Thoracic aorta (tissue), 2 donors: ENCODE results near the gene ITGAV. TPM values are rescaled to one million over a fixed set of nuclear protein-coding genes. Genes with fewer than 3 reads are reported as not detected.

Experiments
- ATAC-seq: fragments of 150-250 bp; one replicate; pipeline ENCODE4 v1.8.0; 2017; ENCODE audit warnings: low read depth; ENCODE audit not compliant: insufficient number of reproducible peaks, low FRiP score
- DNase-seq: peaks from one replicate; pipeline ENCODE4 v3.0.0-alpha.2; 2020; ENCODE audit warnings: low spot score
- H3K27ac ChIP-seq, 2 donors: fragments of 200-600 bp; sonication (generic); 1 replicate in 1 of 2; 2 replicates in 1 of 2; pipeline ENCODE4 v1.5.1; 2016; ENCODE audit warnings: mild to moderate bottlenecking in 2 of 2, moderate library complexity in 2 of 2
- H3K27me3 ChIP-seq: fragments of 200-600 bp; sonication (generic); replicated peaks from 2 replicates; pipeline ENCODE4 v1.6.0; 2016; ENCODE audit warnings: mild to moderate bottlenecking; ENCODE audit not compliant: insufficient read depth
- H3K36me3 ChIP-seq: fragments of 200-600 bp; sonication (generic); one replicate; pipeline ENCODE4 v1.5.1; 2016
- H3K4me1 ChIP-seq, 2 donors: fragments of 200-600 bp; sonication (generic); 1 replicate in 1 of 2; 2 replicates in 1 of 2; pipeline versions ENCODE4 v1.5.1 to v1.6.0; 2016; ENCODE audit warnings: low read depth in 2 of 2, mild to moderate bottlenecking in 1 of 2; ENCODE audit not compliant: control insufficient read depth in 1 of 2
- H3K4me3 ChIP-seq: fragments of 200-600 bp; sonication (generic); 2 replicates; pipeline ENCODE4 v1.5.1; 2016; ENCODE audit warnings: mild to moderate bottlenecking
- H3K9me3 ChIP-seq: fragments of 200-600 bp; sonication (generic); 2 replicates; pipeline ENCODE4 v1.5.1; 2016
- total RNA-seq, 2 donors: library from RNA; depleted of rRNA; stranded (reverse); fragments of >200 nt; gene quantifications; one replicate each; pipeline versions ENCODE4 v1.1.0 to v1.2.3, GENCODE V29; 2016
- TF ChIP-seq, protein P1 (sequence below): fragments of 200-600 bp; sonication (generic); IDR thresholded peaks from one replicate; pipeline ENCODE4 v1.5.1; 2019; ENCODE audit warnings: antibody characterized with exemption

The ITGAV gene
- total RNA-seq, 2 donors from 2014 or later, result 160 to 195 TPM

DNA sequence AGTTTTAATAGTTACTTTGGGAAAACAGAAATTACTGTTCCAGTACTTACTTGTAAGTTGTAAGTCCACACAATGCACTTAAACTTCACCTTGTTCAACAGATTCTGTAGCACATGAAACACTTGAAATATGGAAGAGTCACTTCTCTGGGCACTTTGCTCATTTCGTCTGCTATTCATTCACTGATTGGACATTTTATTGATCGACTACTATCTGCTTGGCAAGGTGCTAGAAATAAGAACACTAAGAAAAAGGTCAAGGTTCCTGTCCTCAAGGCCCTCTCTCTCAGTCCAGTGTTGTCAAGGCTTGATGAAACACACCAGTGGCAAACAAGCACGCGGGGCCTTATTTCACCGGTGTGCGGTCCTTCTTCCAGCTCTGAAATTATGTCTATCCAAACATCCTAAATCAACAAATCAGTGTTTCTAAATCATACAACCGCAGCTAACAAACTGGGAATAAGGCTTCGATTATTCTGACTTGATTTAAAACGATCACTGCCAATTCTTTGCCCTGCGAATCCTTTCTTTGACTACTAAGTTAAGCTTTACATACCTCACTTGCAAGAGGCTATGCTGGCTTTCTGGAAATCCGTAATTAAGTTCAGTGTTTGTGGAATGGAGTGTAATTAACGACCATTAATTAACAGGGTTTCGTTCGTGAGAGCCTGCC lies 780 bp upstream of the ITGAV start:
- no peaks in the 10 kb centered on the region for H3K27me3 ChIP-seq
- H3K36me3 ChIP-seq, result no peaks in the 10 kb centered on the region

DNA sequence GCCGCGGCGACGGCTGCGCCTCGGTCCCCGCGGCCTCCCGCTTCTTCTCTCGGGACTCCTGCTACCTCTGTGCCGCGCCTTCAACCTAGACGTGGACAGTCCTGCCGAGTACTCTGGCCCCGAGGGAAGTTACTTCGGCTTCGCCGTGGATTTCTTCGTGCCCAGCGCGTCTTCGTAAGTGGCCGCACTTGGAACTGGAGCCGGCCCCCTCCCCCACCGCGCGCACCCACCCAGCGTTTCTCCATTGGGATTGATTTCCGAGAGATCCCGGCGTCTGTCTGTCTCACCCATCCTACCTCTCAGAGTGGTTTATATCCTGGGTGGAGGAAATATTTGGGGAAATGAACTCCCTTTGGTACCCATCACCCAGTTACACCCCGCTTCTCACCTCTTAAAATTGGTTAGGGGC lies 498 bp downstream of the ITGAV start:
- no peaks in the 10 kb centered on the region for H3K9me3 ChIP-seq
- no peaks in the 10 kb centered on the region for H3K36me3 ChIP-seq
- H3K4me1 ChIP-seq, result peaks cover 35 to 43% of the 10 kb centered on the region in 2 donors
- TF ChIP-seq, protein P1, sequence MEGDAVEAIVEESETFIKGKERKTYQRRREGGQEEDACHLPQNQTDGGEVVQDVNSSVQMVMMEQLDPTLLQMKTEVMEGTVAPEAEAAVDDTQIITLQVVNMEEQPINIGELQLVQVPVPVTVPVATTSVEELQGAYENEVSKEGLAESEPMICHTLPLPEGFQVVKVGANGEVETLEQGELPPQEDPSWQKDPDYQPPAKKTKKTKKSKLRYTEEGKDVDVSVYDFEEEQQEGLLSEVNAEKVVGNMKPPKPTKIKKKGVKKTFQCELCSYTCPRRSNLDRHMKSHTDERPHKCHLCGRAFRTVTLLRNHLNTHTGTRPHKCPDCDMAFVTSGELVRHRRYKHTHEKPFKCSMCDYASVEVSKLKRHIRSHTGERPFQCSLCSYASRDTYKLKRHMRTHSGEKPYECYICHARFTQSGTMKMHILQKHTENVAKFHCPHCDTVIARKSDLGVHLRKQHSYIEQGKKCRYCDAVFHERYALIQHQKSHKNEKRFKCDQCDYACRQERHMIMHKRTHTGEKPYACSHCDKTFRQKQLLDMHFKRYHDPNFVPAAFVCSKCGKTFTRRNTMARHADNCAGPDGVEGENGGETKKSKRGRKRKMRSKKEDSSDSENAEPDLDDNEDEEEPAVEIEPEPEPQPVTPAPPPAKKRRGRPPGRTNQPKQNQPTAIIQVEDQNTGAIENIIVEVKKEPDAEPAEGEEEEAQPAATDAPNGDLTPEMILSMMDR, result peak; percentile 30
- peak overlapping the region; percentile 95 to 98 for H3K27ac ChIP-seq
- no peaks in the 10 kb centered on the region for H3K27me3 ChIP-seq
- peak; percentile 24 for ATAC-seq
- DNase-seq, result no peak
- peak overlapping the region; percentile 97 for H3K4me3 ChIP-seq

More for the DNA sequence above, 780 bp upstream of the ITGAV start:
- Histone ChIP-seq H3K9me3 (no peaks in the 10 kb centered on the region), H3K4me1 (peaks cover 23 to 31% of the 10 kb centered on the region in 2 donors), H3K4me3 (peak overlapping the region; percentile 97), H3K27ac (peak overlapping the region; percentile 95 to 98)
- ATAC-seq (no peak), DNase-seq (no peak)
- TF ChIP-seq, protein P1, result no peak

DNA sequence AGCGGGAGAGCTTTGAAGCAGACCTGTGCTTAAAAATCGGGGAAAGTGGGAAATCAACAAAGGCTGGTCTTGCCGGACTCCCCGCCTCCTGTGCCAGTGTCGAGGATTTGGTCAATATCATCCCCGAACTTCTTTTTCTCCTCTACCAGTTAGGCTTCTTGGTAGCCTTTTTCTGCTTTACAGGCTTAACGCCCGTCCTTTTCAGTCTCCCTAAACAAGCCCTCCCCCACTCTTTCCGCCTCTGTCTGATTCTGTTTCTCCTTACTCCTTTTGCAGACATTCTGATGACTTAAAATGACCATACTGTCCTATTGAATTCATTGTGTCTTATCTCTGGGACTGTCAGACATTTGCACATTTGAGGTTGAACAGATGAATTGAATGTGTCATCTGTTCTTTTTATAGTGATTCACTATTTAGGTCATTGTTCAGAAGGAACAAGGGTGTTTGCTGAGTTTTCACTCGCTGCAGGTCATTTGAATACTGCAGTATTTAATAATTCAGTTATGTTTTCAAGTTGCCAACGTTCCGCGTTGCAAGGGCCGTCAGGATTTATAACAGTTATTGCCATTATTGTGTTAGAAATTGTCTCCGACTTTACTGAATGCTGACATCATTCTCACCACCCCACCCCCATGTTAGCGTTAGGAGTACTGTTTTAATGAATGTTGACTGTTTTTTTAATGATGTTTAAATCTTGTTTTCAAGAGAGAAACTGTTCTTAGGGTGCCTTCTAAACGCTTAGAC lies 1.1 kb downstream of the ITGAV start:
- TF ChIP-seq, protein P1, result no peak
- H3K27ac ChIP-seq, result peak overlapping the region; percentile 95 to 98
- H3K36me3 ChIP-seq, result no peaks in the 10 kb centered on the region
- DNase-seq (no peak), ATAC-seq (peak; percentile 34)
- H3K4me1 ChIP-seq, result peaks cover 37 to 49% of the 10 kb centered on the region in 2 donors
- H3K27me3 ChIP-seq, result no peaks in the 10 kb centered on the region
- H3K9me3 ChIP-seq, result no peaks in the 10 kb centered on the region
- H3K4me3 ChIP-seq, result peak overlapping the region; percentile 97

DNA sequence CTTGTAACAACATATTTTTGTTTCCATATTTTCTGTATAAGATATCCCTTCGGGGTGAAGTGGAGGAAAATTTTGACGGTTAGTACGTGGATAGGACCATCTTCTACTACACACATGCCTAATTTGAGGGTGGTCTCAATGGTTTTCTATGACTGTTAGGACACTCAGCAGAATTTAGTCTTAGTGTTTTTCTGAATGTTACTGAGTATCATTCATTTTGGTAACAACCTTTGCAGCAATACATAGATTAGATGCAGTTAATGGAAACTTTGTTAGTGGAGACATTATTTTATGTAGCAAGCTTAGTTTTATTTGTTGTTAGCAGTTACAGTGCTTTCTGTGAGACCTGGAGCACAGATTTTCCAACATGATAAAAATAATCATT lies 1.6 kb downstream of the ITGAV start:
- H3K4me3 ChIP-seq, result peak overlapping the region; percentile 97
- peak overlapping the region in 1 of 2 donors; percentile 98 for H3K27ac ChIP-seq
- no peaks in the 10 kb centered on the region for H3K9me3 ChIP-seq
- H3K4me1 ChIP-seq, result peaks cover 37 to 55% of the 10 kb centered on the region in 2 donors
- no peak for ATAC-seq
- H3K27me3 ChIP-seq, result no peaks in the 10 kb centered on the region
- H3K36me3 ChIP-seq, result no peaks in the 10 kb centered on the region
- no peak for DNase-seq
- TF ChIP-seq, protein P1, result no peak

DNA sequence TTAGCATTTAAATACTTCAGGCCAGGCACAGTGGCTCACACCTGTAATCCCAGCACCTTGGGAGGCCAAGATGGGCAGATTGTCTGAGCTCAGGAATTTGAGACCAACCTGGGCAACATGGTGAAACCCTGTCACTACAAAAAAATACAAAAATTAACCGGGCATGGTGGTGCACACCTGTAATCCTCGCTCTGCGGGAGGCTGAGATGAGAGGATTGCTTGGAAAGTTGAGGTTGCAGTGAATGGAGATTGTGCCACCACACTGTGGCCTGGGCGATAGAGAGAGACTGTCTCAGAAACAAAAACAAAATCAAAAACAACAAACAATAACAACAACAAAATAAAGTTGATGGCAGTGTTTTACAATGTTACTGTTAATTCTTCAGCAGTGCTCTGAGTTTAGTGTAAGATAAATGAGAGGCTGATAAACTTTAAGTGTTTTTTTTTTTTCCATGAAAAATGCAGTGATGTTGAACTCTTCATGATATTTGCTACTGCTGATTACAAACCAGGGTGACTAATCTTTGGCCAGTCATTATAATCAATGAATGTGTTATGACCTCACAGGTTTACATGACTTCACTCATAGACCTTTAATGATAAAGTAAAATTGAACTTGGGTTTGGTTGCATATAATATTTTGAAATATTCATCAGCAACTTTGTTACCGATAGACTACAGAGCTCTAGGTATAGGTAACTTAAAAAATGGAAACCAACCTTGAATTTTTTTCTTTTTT lies 2.5 kb downstream of the ITGAV start:
- no peaks in the 10 kb centered on the region for H3K9me3 ChIP-seq
- TF ChIP-seq, protein P1, result no peak

More for the DNA sequence above, 2.5 kb downstream of the ITGAV start:
- ATAC-seq (no peak), DNase-seq (no peak)
- peak overlapping the region; percentile 97 for H3K4me3 ChIP-seq
- no peak overlapping the region for H3K27ac ChIP-seq
- peaks cover 37 to 55% of the 10 kb centered on the region in 2 donors for H3K4me1 ChIP-seq
- no peaks in the 10 kb centered on the region for H3K27me3 ChIP-seq
- no peaks in the 10 kb centered on the region for H3K36me3 ChIP-seq
